Naive thymus-derived CD4-positive, alpha-beta T cell (primary cell): Measurements from ENCODE around the gene EYA4. TPM values are rescaled to one million over a fixed set of nuclear protein-coding genes. Genes with fewer than 3 reads are reported as not detected.

Source experiments
- ATAC-seq: fragments of 150-1000 bp; cut with Tn5 transposase; 2 replicates; pipeline ENCODE4 v1.10.0; 2021; ENCODE audit warnings: mild to moderate bottlenecking, moderate library complexity
- CTCF ChIA-PET: fragments of 350-600 bp; sonication (Branson Sonifier 250); formaldehyde crosslinking; loops from one replicate; lab custom pipeline; 2021; ENCODE audit warnings: antibody characterized with exemption; lab: Charles Lee
- POLR2A ChIA-PET: fragments of 350-600 bp; sonication (Branson Sonifier 250); formaldehyde crosslinking; loops from one replicate; lab custom pipeline; 2021; ENCODE audit warnings: antibody characterized with exemption, inconsistent platforms; lab: Charles Lee
- DNase-seq, 9 donors: peaks; one replicate each; pipeline versions ENCODE4 v3.0.0 to v3.0.0-alpha.2; 2020 to 2022; ENCODE audit warnings: mixed read lengths in 1 of 9
- H3K27ac ChIP-seq: one replicate; pipeline ENCODE4 v1.7.0; 2013; ENCODE audit warnings: mild to moderate bottlenecking, low read depth, low read length, moderate library complexity
- H3K27me3 ChIP-seq, 2 donors: one replicate each; pipeline ENCODE4 v1.7.0; 2013; ENCODE audit warnings: low read length in 2 of 2, mild to moderate bottlenecking in 2 of 2, moderate library complexity in 2 of 2; ENCODE audit not compliant: control insufficient read depth in 2 of 2, insufficient read depth in 2 of 2
- H3K36me3 ChIP-seq, 3 experiments: 1 replicate in 2 of 3; 2 replicates in 1 of 3; pipeline ENCODE4 v1.7.0; 2013; ENCODE audit warnings: low read length in 3 of 3, mild to moderate bottlenecking in 3 of 3, moderate library complexity in 1 of 3; ENCODE audit not compliant: insufficient read depth in 3 of 3, control insufficient read depth in 2 of 3
- H3K4me1 ChIP-seq, 2 donors: one replicate each; pipeline ENCODE4 v1.7.0; 2013; ENCODE audit warnings: low read length in 2 of 2, mild to moderate bottlenecking in 2 of 2, moderate library complexity in 1 of 2; ENCODE audit not compliant: control insufficient read depth in 2 of 2, insufficient read depth in 2 of 2
- H3K4me3 ChIP-seq: 2 replicates; pipeline ENCODE4 v1.7.0; 2013; ENCODE audit warnings: mild to moderate bottlenecking, low read length
- H3K9me3 ChIP-seq, 3 experiments: 1 replicate in 2 of 3; 2 replicates in 1 of 3; pipeline ENCODE4 v1.7.0; 2013; ENCODE audit warnings: low read length in 3 of 3; ENCODE audit not compliant: control insufficient read depth in 2 of 3
- H3K27ac Mint-ChIP-seq, 9 donors: one replicate each; pipeline ENCODE4 v1.8.0; 2020 to 2022; ENCODE audit warnings: mixed read lengths in 9 of 9, mild to moderate bottlenecking in 8 of 9, moderate library complexity in 5 of 9, inconsistent platforms in 2 of 9
- H3K27me3 Mint-ChIP-seq, 5 donors: one replicate each; pipeline ENCODE4 v1.8.0; 2021 to 2022; ENCODE audit warnings: mixed read lengths in 5 of 5, mild to moderate bottlenecking in 1 of 5
- H3K36me3 Mint-ChIP-seq, 5 donors: one replicate each; pipeline ENCODE4 v1.8.0; 2020 to 2022; ENCODE audit warnings: mixed read lengths in 5 of 5, mild to moderate bottlenecking in 3 of 5, inconsistent platforms in 1 of 5
- H3K4me1 Mint-ChIP-seq, 7 donors: one replicate each; pipeline ENCODE4 v1.8.0; 2020 to 2022; ENCODE audit warnings: mixed read lengths in 7 of 7, mild to moderate bottlenecking in 3 of 7, inconsistent platforms in 1 of 7
- H3K4me3 Mint-ChIP-seq, 10 donors: one replicate each; pipeline ENCODE4 v1.8.0; 2020 to 2022; ENCODE audit warnings: mild to moderate bottlenecking in 10 of 10, mixed read lengths in 10 of 10, moderate library complexity in 6 of 10, inconsistent platforms in 2 of 10
- H3K9me3 Mint-ChIP-seq, 11 donors: one replicate each; pipeline ENCODE4 v1.8.0; 2020 to 2022; ENCODE audit warnings: mixed read lengths in 11 of 11, mild to moderate bottlenecking in 4 of 11, inconsistent platforms in 1 of 11, moderate library complexity in 1 of 11
- intact Hi-C, 2 donors: fragments of 100-400 bp; cut with micrococcal nuclease; formaldehyde crosslinking; loops; one replicate each; pipeline ENCODE4 v1.15.1; 2023
- polyA plus RNA-seq, 2 donors: library from polyadenylated mRNA; unstranded; fragments of 300-500 nt; fragmentation: Illumina TruSeq; gene quantifications; one replicate each; pipeline ENCODE4 v1.2.3, GENCODE V29; 2021
- total RNA-seq, 6 experiments: library from RNA in 5 of 6; stranded (reverse) in 5 of 6; gene quantifications; 1 replicate in 5 of 6; 2 replicates in 1 of 6; pipeline ENCODE4 v1.2.3 and lab custom pipeline; 2021 to 2026

EYA4 gene
- total and polyA plus RNA-seq, 7 experiments from 2014 or later: not detected

DNA sequence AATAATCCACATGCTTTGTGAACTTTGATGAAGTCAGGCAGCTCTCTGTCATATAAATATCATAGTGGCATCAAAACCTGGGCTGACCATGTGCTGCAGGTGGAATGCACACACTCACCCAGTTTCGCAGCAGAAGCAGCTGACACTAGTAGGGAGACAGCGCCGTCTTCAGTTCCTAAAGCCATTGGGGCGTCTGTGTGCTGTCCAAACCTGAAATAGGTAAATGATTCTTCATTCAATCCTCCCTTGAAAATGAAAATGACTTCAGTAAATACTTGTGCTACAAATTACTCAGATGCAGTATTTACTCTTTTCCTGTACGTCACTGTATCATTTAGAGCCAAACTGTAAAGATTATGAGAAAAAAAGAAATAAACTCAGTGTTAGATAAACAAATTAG is 127.5 kb downstream of the EYA4 start:
- Mint-ChIP-seq H3K27ac (no peak overlapping the region), H3K9me3 (peaks cover 0 to 3% (median 0%) of the 10 kb centered on the region in 11 donors), H3K4me1 (no peaks in the 10 kb centered on the region), H3K36me3 (no peaks in the 10 kb centered on the region), H3K27me3 (peaks cover 0 to 4% (median 0%) of the 10 kb centered on the region in 5 donors), H3K4me3 (no peak overlapping the region)
- CTCF ChIA-PET: no interaction called here
- no peaks in the 10 kb centered on the region for H3K27me3 ChIP-seq
- no peak for DNase-seq
- no peak for ATAC-seq
- intact Hi-C loops: no loop called here
- no peak overlapping the region for H3K27ac ChIP-seq
- no peak overlapping the region for H3K4me3 ChIP-seq
- POLR2A ChIA-PET: no interaction called here
- H3K36me3 ChIP-seq: no peaks in the 10 kb centered on the region
- no peaks in the 10 kb centered on the region for H3K4me1 ChIP-seq
- no peaks in the 10 kb centered on the region for H3K9me3 ChIP-seq

GRCh38 chr6:133369773-133370272 is 128.7 kb downstream of the EYA4 start:
- no peak overlapping the region for H3K27ac ChIP-seq
- H3K4me1 ChIP-seq: no peaks in the 10 kb centered on the region
- ATAC-seq (no peak), DNase-seq (no peak)
- no peaks in the 10 kb centered on the region for H3K4me1 Mint-ChIP-seq
- ChIA-PET CTCF (no interaction called here), POLR2A (no interaction called here)
- no peak overlapping the region for H3K4me3 ChIP-seq
- intact Hi-C loops: no loop called here
- no peak overlapping the region for H3K27ac Mint-ChIP-seq
- H3K9me3 Mint-ChIP-seq: peaks cover 0 to 3% (median 0%) of the 10 kb centered on the region in 11 donors
- H3K27me3 Mint-ChIP-seq: no peaks in the 10 kb centered on the region
- H3K36me3 ChIP-seq: no peaks in the 10 kb centered on the region
- no peaks in the 10 kb centered on the region for H3K9me3 ChIP-seq
- no peaks in the 10 kb centered on the region for H3K36me3 Mint-ChIP-seq
- H3K27me3 ChIP-seq: no peaks in the 10 kb centered on the region
- no peak overlapping the region for H3K4me3 Mint-ChIP-seq

- H3K4me1 Mint-ChIP-seq: no peaks in the 10 kb centered on the region
- peaks cover 0 to 2% (median 0%) of the 10 kb centered on the region in 11 donors for H3K9me3 Mint-ChIP-seq
- CTCF ChIA-PET: no interaction called here
- ATAC-seq: no peak
- H3K36me3 ChIP-seq: no peaks in the 10 kb centered on the region
- intact Hi-C loops: no loop called here
- no peak overlapping the region for H3K4me3 Mint-ChIP-seq
- H3K9me3 ChIP-seq: no peaks in the 10 kb centered on the region
- POLR2A ChIA-PET: no interaction called here
- H3K36me3 Mint-ChIP-seq: no peaks in the 10 kb centered on the region
- H3K27me3 Mint-ChIP-seq: peaks cover 0 to 9% (median 5%) of the 10 kb centered on the region in 5 donors
- no peak for DNase-seq
- no peaks in the 10 kb centered on the region for H3K27me3 ChIP-seq
- H3K4me1 ChIP-seq: no peaks in the 10 kb centered on the region
- no peak overlapping the region for H3K27ac ChIP-seq
- no peak overlapping the region for H3K4me3 ChIP-seq
- H3K27ac Mint-ChIP-seq: no peak overlapping the region
Observed at GRCh38 chr6:133376743-133377142, 135.6 kb downstream of the EYA4 start.

- Mint-ChIP-seq H3K4me3 (no peak overlapping the region), H3K9me3 (peaks cover 0 to 2% (median 0%) of the 10 kb centered on the region in 11 donors), H3K4me1 (no peaks in the 10 kb centered on the region), H3K36me3 (no peaks in the 10 kb centered on the region), H3K27me3 (peaks cover 0 to 12% (median 5%) of the 10 kb centered on the region in 5 donors), H3K27ac (no peak overlapping the region)
- Histone ChIP-seq H3K4me3 (no peak overlapping the region), H3K36me3 (no peaks in the 10 kb centered on the region), H3K27ac (no peak overlapping the region), H3K4me1 (no peaks in the 10 kb centered on the region), H3K27me3 (no peaks in the 10 kb centered on the region), H3K9me3 (no peaks in the 10 kb centered on the region)
- ChIA-PET POLR2A (no interaction called here), CTCF (no interaction called here)
- no peak for DNase-seq
- intact Hi-C loops: no loop called here
- ATAC-seq: no peak
Observed at GRCh38 chr6:133377219-133377618, 136.1 kb downstream of the EYA4 start.

GRCh38 chr6:133380047-133380446 is 138.9 kb downstream of the EYA4 start:
- DNase-seq (no peak), ATAC-seq (no peak)
- Histone ChIP-seq H3K4me1 (no peaks in the 10 kb centered on the region), H3K4me3 (no peak overlapping the region), H3K27me3 (no peaks in the 10 kb centered on the region), H3K36me3 (no peaks in the 10 kb centered on the region), H3K9me3 (no peaks in the 10 kb centered on the region), H3K27ac (no peak overlapping the region)
- no peak overlapping the region for H3K27ac Mint-ChIP-seq
- peaks cover 0 to 12% (median 5%) of the 10 kb centered on the region in 5 donors for H3K27me3 Mint-ChIP-seq
- intact Hi-C loops: no loop called here
- peaks cover 0 to 2% (median 0%) of the 10 kb centered on the region in 11 donors for H3K9me3 Mint-ChIP-seq
- no peaks in the 10 kb centered on the region for H3K4me1 Mint-ChIP-seq
- POLR2A ChIA-PET: no interaction called here
- no peak overlapping the region for H3K4me3 Mint-ChIP-seq
- CTCF ChIA-PET: no interaction called here
- H3K36me3 Mint-ChIP-seq: no peaks in the 10 kb centered on the region

DNA sequence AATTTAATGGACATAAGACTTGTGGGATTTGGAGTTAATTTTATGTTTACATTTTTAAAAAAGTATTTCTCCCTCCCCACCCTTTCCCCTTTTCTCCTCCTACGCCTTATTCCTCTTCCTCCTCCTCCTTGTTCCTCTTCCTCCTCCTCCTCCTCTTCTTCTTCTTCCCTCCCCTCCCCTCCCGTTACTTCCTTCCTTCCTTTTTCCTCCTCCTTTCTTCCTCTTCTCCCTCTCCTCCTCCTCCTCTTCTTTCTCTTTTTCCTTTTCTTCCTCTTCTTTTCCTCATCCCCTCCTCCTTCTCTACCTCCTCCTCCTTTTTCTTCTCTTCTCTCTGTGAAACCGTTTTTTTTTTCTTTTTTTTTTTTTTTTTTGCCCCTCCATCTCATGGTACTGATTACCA is 139.6 kb downstream of the EYA4 start:
- DNase-seq (no peak), ATAC-seq (no peak)
- no peak overlapping the region for H3K4me3 Mint-ChIP-seq
- H3K27ac Mint-ChIP-seq: peak overlapping the region in 1 of 9 donors; percentile 37
- no peaks in the 10 kb centered on the region for H3K36me3 Mint-ChIP-seq
- H3K4me3 ChIP-seq: no peak overlapping the region
- intact Hi-C loops: no loop called here
- ChIA-PET CTCF (no interaction called here), POLR2A (no interaction called here)
- H3K4me1 Mint-ChIP-seq: no peaks in the 10 kb centered on the region
- no peak overlapping the region for H3K27ac ChIP-seq
- H3K27me3 Mint-ChIP-seq: peaks cover 0 to 12% (median 5%) of the 10 kb centered on the region in 5 donors
- H3K27me3 ChIP-seq: no peaks in the 10 kb centered on the region
- H3K9me3 Mint-ChIP-seq: peaks cover 0 to 2% (median 0%) of the 10 kb centered on the region in 11 donors
- H3K36me3 ChIP-seq: no peaks in the 10 kb centered on the region
- no peaks in the 10 kb centered on the region for H3K9me3 ChIP-seq
- H3K4me1 ChIP-seq: no peaks in the 10 kb centered on the region

DNA sequence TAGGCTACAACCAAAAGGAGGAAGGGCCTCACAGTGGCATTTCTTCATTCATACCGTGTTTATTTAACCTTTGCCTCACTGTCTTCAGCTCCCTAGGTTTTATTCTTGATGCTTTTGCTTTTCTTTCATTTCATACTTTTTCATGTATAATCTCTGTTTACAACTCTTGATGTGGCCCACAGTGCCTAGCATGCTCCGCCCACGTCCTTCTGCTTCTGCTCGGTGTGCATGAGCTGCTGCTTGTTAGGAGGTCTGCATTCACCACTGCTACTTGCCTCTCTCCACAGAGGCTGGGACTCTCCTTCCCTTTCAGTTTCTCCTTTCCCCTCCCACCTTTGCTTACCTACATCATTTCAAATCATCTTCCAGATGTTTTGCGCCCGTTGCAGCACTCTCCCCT is 147.6 kb downstream of the EYA4 start:
- ChIA-PET POLR2A (no interaction called here), CTCF (no interaction called here)
- no peaks in the 10 kb centered on the region for H3K4me1 ChIP-seq
- Mint-ChIP-seq H3K36me3 (no peaks in the 10 kb centered on the region), H3K4me1 (no peaks in the 10 kb centered on the region), H3K27ac (no peak overlapping the region), H3K27me3 (peaks cover 0 to 7% (median 5%) of the 10 kb centered on the region in 5 donors), H3K9me3 (peaks cover 0 to 9% (median 0%) of the 10 kb centered on the region in 11 donors), H3K4me3 (no peak overlapping the region)
- no peaks in the 10 kb centered on the region for H3K27me3 ChIP-seq
- H3K4me3 ChIP-seq: no peak overlapping the region
- H3K36me3 ChIP-seq: no peaks in the 10 kb centered on the region
- H3K27ac ChIP-seq: no peak overlapping the region
- intact Hi-C loops: no loop called here
- ATAC-seq: no peak
- DNase-seq: no peak
- H3K9me3 ChIP-seq: no peaks in the 10 kb centered on the region
